ENCODE measurements around the gene PHKG2.

DNA sequence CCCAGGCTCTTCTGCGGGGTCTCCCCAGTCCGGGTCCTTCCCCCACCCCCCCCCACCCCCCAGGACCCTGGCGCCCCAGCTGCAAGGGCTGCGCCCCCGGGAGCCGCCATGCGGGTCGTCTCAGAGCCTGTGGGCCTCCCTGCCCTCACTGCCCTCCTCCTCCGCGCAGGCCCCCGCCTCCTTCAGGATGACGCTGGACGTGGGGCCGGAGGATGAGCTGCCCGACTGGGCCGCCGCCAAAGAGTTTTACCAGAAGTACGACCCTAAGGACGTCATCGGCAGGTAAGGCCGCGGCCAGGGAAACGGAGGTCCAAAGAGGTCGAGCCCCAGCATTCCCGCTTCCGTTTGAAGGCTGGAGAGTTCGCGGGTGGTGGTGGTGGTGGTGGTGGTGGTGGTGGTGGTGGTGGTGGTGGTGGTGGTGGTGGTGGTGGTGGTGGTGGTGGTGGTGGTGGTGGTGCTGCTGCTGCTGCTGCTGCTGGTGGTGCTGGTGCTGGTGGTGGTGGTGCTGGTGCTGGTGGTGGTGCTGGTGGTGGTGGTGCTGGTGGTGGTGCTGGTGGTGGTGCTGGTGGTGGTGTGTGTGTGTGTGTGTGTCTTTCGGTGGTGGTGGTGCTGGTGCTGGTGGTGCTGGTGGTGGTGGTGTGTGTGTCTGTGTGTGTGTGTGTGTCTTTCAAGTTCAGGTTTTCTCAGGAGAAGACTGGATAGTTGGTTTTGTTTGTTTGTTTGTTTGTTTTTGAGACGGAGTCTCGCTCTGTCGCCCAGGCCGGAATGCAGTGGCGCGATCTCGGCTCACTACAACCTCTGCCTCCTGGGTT lies 615 bp downstream of the PHKG2 start:
- no peak for TF ChIP-seq POLR2A (IDR thresholded peaks at IDR 0.05)
- no peak for TF ChIP-seq CTCF (IDR thresholded peaks at IDR 0.05)

Data from body of pancreas (tissue), 4 donors.